HG03135 (cell line): ENCODE results near the gene SEMA6D.

Experiments used
- ATAC-seq: cut with Tn5 transposase; IDR thresholded peaks from one replicate; pipeline ENCODE4 v1.9.1; 2021; ENCODE audit warnings: mild to moderate bottlenecking, moderate library complexity; ENCODE audit not compliant: unreplicated experiment

The SEMA6D gene

GRCh38 chr15:47820747-47821319 lies 103.5 kb downstream of the SEMA6D start:
- no peak for ATAC-seq

DNA sequence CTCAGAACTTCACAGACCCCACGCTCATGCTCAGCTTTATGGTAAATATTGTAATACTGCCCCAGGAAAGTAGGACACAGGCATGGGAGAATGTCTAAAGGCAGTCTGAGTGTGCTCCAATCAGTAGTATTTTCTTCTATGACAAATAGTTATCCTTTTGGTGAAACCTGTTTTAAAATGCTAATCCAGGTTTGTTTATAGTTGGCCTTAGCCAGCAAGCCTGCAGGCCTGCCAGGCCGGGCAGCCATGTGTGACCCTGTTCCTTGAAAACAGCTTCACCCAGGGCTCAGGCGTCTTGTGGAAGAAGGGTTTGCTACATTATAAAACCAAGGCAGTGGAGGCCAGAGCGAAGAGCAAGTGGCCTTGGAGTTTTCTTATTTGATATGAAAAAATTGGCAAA lies 104.7 kb downstream of the SEMA6D start:
- no peak for ATAC-seq
